Suprapubic skin (tissue), 4 donors: ENCODE measurements around the gene LIPA. TPM values are rescaled to one million over a fixed set of nuclear protein-coding genes. Genes with fewer than 3 reads are reported as not detected.
A peak's percentile ranks its signal among the peaks of the same experiment; 100 is the strongest.

Experiments used
- DNase-seq, 2 donors: peaks; one replicate each; pipeline ENCODE4 v3.0.0-alpha.2; 2019; ENCODE audit warnings: low spot score in 2 of 2
- H3K27ac ChIP-seq: fragments of 200-600 bp; sonication (generic); one replicate; pipeline ENCODE4 v1.5.1; 2019
- H3K27me3 ChIP-seq: fragments of 200-600 bp; sonication (generic); one replicate; pipeline ENCODE4 v1.5.1; 2019
- H3K36me3 ChIP-seq: fragments of 200-600 bp; sonication (generic); one replicate; pipeline ENCODE4 v1.5.1; 2019
- H3K4me1 ChIP-seq: fragments of 200-600 bp; sonication (generic); one replicate; pipeline ENCODE4 v1.5.1; 2019
- H3K4me3 ChIP-seq: fragments of 200-600 bp; sonication (generic); one replicate; pipeline ENCODE4 v1.5.1; 2019; ENCODE audit warnings: mild to moderate bottlenecking
- H3K9me3 ChIP-seq: fragments of 200-600 bp; sonication (generic); one replicate; pipeline ENCODE4 v1.5.1; 2019
- CTCF ChIP-seq, 2 donors: fragments of 200-600 bp in 1 of 2; fragments of 450-650 bp in 1 of 2; sonication (generic) in 1 of 2; IDR thresholded peaks; one replicate each; pipeline ENCODE4 v1.5.1; 2016 to 2019; ENCODE audit warnings: antibody characterized with exemption in 2 of 2, mild to moderate bottlenecking in 1 of 2, moderate library complexity in 1 of 2
- EP300 ChIP-seq: sonication (generic); formaldehyde crosslinking; IDR thresholded peaks from one replicate; pipeline ENCODE4 v1.6.1; 2017; ENCODE audit warnings: antibody characterized with exemption
- POLR2A ChIP-seq, 2 donors: fragments of 450-650 bp; IDR thresholded peaks; one replicate each; pipeline ENCODE4 v1.6.1; 2017; ENCODE audit warnings: antibody characterized with exemption in 2 of 2, mild to moderate bottlenecking in 2 of 2, moderate library complexity in 2 of 2
- POLR2AphosphoS5 ChIP-seq, 3 donors: sonication (generic); formaldehyde crosslinking; IDR thresholded peaks; one replicate each; pipeline ENCODE4 v1.6.1; 2017; ENCODE audit warnings: antibody characterized with exemption in 3 of 3
- WGBS: methylation state at CpG from one replicate; pipeline ENCODE4 v1.1.5; 2018; 5-methylcytosine and 5-hydroxymethylcytosine counted together
- total RNA-seq, 4 donors: library from RNA; depleted of rRNA; stranded (reverse); fragments of >200 nt; gene quantifications; one replicate each; pipeline ENCODE4 v1.1.0, GENCODE V29; 2016

Gene LIPA
- total RNA-seq, 4 donors from 2014 or later = 15.6 to 21.2 (median 18.8) TPM

DNA sequence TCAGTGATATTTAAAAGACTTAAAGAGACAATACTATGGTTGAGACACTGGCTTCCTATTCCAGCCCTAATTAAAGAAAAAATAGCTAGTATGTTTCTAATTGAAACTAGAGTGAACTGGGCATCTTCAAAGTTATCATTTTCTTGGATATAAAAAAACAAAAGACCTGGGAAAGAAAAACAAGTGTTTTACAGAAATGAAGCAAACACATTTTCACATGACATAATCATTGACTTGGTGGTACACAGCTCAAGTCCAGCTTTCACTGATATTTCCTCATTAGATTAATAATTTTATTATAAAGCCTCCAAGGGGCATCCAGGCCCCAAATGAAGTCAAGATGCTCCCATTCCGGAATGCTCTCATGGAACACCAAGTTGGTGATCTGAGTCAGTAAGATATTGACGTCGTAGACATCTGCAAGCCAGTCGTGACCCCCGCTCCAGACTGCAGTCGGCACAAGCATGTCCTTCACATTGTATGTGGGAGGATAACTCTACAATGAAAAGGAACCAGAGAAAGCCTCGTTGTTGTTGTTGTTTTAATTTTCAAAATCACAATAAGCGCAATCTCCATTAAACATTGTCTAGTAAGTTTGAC lies 36.9 kb downstream of the LIPA start:
- DNase-seq = no peak
- no peak overlapping the region for H3K27ac ChIP-seq
- peaks cover 5% of the 10 kb centered on the region for H3K36me3 ChIP-seq
- 85% methylated on average over 8 of the region's 8 CpGs for WGBS
- H3K4me3 ChIP-seq = no peak overlapping the region
- TF ChIP-seq POLR2A (IDR thresholded peaks at IDR 0.05) (no peak), CTCF (IDR thresholded peaks at IDR 0.05) (no peak), EP300 (no peak), POLR2AphosphoS5 (IDR thresholded peaks at IDR 0.05) (no peak)
- H3K27me3 ChIP-seq = no peaks in the 10 kb centered on the region
- H3K4me1 ChIP-seq = peaks cover 8% of the 10 kb centered on the region
- H3K9me3 ChIP-seq = no peaks in the 10 kb centered on the region

GRCh38 chr10:89213191-89213808 lies 38.3 kb downstream of the LIPA start:
- H3K36me3 ChIP-seq = peaks cover 5% of the 10 kb centered on the region
- H3K9me3 ChIP-seq = no peaks in the 10 kb centered on the region
- no peak overlapping the region for H3K4me3 ChIP-seq
- WGBS = 39% methylated on average over 8 of the region's 8 CpGs
- H3K4me1 ChIP-seq = peaks cover 11% of the 10 kb centered on the region
- peaks cover 3% of the 10 kb centered on the region for H3K27me3 ChIP-seq
- DNase-seq = no peak
- no peak overlapping the region for H3K27ac ChIP-seq
- TF ChIP-seq CTCF (IDR thresholded peaks at IDR 0.05) = peak; percentile 54 to 74
- no peak for TF ChIP-seq POLR2A (IDR thresholded peaks at IDR 0.05)

DNA sequence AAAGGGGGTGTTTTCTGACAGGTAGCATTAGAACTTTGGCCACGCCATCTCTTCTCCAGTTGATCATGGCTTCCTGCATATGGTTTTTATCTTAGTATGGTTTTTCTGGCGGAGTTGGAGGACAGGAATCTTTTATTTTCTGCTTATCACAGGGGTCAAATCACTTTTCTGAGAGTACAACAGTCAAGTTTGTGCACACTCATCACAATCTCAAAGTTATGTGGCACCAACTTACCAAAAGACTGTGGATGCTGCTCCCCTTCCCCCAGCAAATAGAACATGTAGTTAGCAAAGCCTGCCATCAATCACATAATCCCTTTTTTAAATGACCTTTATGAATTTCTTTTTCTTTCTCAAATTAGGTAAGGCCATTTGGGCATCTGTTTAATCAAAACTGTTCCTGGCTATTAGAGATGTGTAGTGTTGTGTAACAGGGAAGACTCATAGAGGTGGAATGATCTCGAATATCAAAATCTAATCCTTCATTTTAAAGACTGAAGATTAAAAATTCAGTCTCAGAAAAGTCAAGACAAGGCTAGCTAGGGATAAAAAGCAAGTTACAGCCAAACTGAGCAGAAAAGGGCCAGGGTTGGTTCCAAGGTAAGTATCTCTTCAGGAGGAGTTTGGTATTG lies 40.7 kb downstream of the LIPA start:
- Histone ChIP-seq H3K4me1 (peaks cover 26% of the 10 kb centered on the region), H3K36me3 (peaks cover 5% of the 10 kb centered on the region), H3K9me3 (no peaks in the 10 kb centered on the region), H3K4me3 (no peak overlapping the region), H3K27ac (no peak overlapping the region), H3K27me3 (peaks cover 9% of the 10 kb centered on the region)
- 92% methylated on average over 3 of the region's 3 CpGs for WGBS
- no peak for DNase-seq
- TF ChIP-seq EP300 = no peak
- TF ChIP-seq POLR2AphosphoS5 (IDR thresholded peaks at IDR 0.05) = no peak
- no peak for TF ChIP-seq POLR2A (IDR thresholded peaks at IDR 0.05)
- TF ChIP-seq CTCF (IDR thresholded peaks at IDR 0.05) = no peak

DNA sequence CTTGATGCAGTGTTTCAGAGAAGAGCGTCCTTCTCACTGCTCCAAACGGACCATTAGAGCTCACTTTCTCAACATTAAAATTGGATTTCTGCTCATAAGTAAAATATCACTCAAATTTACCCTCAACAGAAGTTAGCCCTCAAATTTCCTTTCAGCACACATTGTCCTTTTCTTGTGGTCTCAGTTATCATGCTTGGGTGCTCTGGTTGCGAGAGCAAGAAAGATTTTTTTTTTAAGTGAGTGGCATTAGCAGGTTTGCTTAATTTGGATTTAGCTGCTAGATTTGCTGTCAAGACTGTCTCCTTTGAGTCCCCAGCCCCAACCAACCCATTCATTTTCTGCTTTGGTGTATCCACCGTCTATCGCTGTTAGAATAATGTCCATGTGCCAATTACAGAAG lies 41.9 kb downstream of the LIPA start:
- Histone ChIP-seq H3K27ac (no peak overlapping the region), H3K4me1 (peaks cover 26% of the 10 kb centered on the region), H3K36me3 (no peaks in the 10 kb centered on the region), H3K27me3 (peaks cover 9% of the 10 kb centered on the region), H3K9me3 (no peaks in the 10 kb centered on the region), H3K4me3 (no peak overlapping the region)
- no peak for TF ChIP-seq EP300
- TF ChIP-seq POLR2A (IDR thresholded peaks at IDR 0.05) = no peak
- TF ChIP-seq CTCF (IDR thresholded peaks at IDR 0.05) = no peak
- no peak for TF ChIP-seq POLR2AphosphoS5 (IDR thresholded peaks at IDR 0.05)
- DNase-seq = no peak
- WGBS = 97% methylated on average over 5 of the region's 5 CpGs

GRCh38 chr10:89207801-89208551 lies 43.6 kb downstream of the LIPA start:
- peaks cover 9% of the 10 kb centered on the region for H3K27me3 ChIP-seq

More at GRCh38 chr10:89207801-89208551, 43.6 kb downstream of the LIPA start:
- H3K9me3 ChIP-seq = no peaks in the 10 kb centered on the region
- peak overlapping the region; percentile 66 for H3K27ac ChIP-seq
- H3K4me1 ChIP-seq = peaks cover 26% of the 10 kb centered on the region
- WGBS = 18% methylated on average over 22 of the region's 60 CpGs
- H3K4me3 ChIP-seq = peak overlapping the region; percentile 58
- no peaks in the 10 kb centered on the region for H3K36me3 ChIP-seq
- no peak for TF ChIP-seq CTCF (IDR thresholded peaks at IDR 0.05)
- TF ChIP-seq POLR2A (IDR thresholded peaks at IDR 0.05) = no peak
- TF ChIP-seq POLR2AphosphoS5 (IDR thresholded peaks at IDR 0.05) = no peak
- TF ChIP-seq EP300 = no peak
- peak; percentile 69 to 84 for DNase-seq
